Caco-2 (cell line): Measurements from ENCODE around the gene BARX2. TPM values are rescaled to one million over a fixed set of nuclear protein-coding genes. Genes with fewer than 3 reads are reported as not detected.

ENCODE experiments used
- BruUV-seq: library from RNA; stranded (reverse); fragments of 400-500 nt; replicated peaks from 2 replicates; lab custom pipeline; 2021; lab: Mats Ljungman, UMichigan
- CTCF ChIA-PET: fragments of 300-600 bp; sonication (Branson Sonifier 250); formaldehyde crosslinking; loops from one replicate; lab custom pipeline; 2022; ENCODE audit warnings: antibody characterized with exemption; lab: Charles Lee
- POLR2A ChIA-PET: fragments of 300-600 bp; sonication (Branson Sonifier 250); formaldehyde crosslinking; loops from one replicate; lab custom pipeline; 2022; ENCODE audit warnings: antibody characterized with exemption; lab: Charles Lee
- DNase-seq, 2 experiments: peaks; one replicate each; pipeline versions ENCODE4 v3.0.0 to v3.0.0-alpha.2; 2020 to 2022
- H3K27me3 ChIP-seq: replicated peaks from 2 replicates; pipeline ENCODE4 v1.6.0; 2011; ENCODE audit warnings: low read length; ENCODE audit not compliant: control insufficient read depth, insufficient read depth
- H3K36me3 ChIP-seq: 2 replicates; pipeline ENCODE4 v1.5.1; 2011; ENCODE audit warnings: low read length; ENCODE audit not compliant: control insufficient read depth, insufficient read depth
- H3K4me1 ChIP-seq: fragments of 250-450 bp; sonication (Bioruptor Pico); 2 replicates; pipeline ENCODE4 v1.5.1; 2020; ENCODE audit warnings: mild to moderate bottlenecking
- H3K4me3 ChIP-seq: 2 replicates; pipeline ENCODE4 v1.5.1; 2011; ENCODE audit warnings: low read depth, mild to moderate bottlenecking, control low read depth, low read length
- H3K9me3 ChIP-seq: fragments of 250-450 bp; sonication (Bioruptor Pico); 2 replicates; pipeline ENCODE4 v1.5.1; 2020; ENCODE audit warnings: mild to moderate bottlenecking, moderate library complexity
- H3K27ac Mint-ChIP-seq: one replicate; pipeline ENCODE4 v1.8.0; 2022; ENCODE audit warnings: mixed read lengths; ENCODE audit not compliant: unreplicated experiment
- H3K27me3 Mint-ChIP-seq: one replicate; pipeline ENCODE4 v1.8.0; 2022; ENCODE audit warnings: mixed read lengths; ENCODE audit not compliant: insufficient read depth, unreplicated experiment
- H3K36me3 Mint-ChIP-seq: one replicate; pipeline ENCODE4 v1.8.0; 2022; ENCODE audit warnings: mild to moderate bottlenecking, mixed read lengths; ENCODE audit not compliant: insufficient read depth, unreplicated experiment
- H3K4me1 Mint-ChIP-seq: one replicate; pipeline ENCODE4 v1.8.0; 2022; ENCODE audit warnings: low read depth, mixed read lengths; ENCODE audit not compliant: unreplicated experiment
- H3K4me3 Mint-ChIP-seq: one replicate; pipeline ENCODE4 v1.8.0; 2022; ENCODE audit warnings: mild to moderate bottlenecking, moderate library complexity, mixed read lengths; ENCODE audit not compliant: unreplicated experiment
- H3K9me3 Mint-ChIP-seq: one replicate; pipeline ENCODE4 v1.8.0; 2022; ENCODE audit warnings: mixed read lengths; ENCODE audit not compliant: unreplicated experiment
- CTCF ChIP-seq, 2 experiments: fragments of 200-600 bp in 1 of 2; IDR thresholded peaks; 1 replicate in 1 of 2; 2 replicates in 1 of 2; pipeline versions ENCODE4 v1.5.1 to v1.8.0; 2011 to 2022; ENCODE audit warnings: antibody characterized with exemption in 1 of 2, control low read depth in 1 of 2, inconsistent platforms in 1 of 2, low read depth in 1 of 2, low read length in 1 of 2, mild to moderate bottlenecking in 1 of 2, moderate library complexity in 1 of 2; ENCODE audit not compliant: insufficient read depth in 1 of 2, severe bottlenecking in 1 of 2, unreplicated experiment in 1 of 2
- intact Hi-C: fragments of 100-400 bp; cut with micrococcal nuclease; formaldehyde crosslinking; loops from one replicate; pipeline ENCODE4 v1.10.0; 2022; ENCODE audit not compliant: unreplicated experiment
- total RNA-seq: library from RNA; stranded (reverse); gene quantifications from 2 replicates; pipeline ENCODE4 v1.2.3, GENCODE V29; 2022

Gene BARX2
- total RNA-seq, 1 experiment from 2014 or later: 0.82 TPM

GRCh38 chr11:129348813-129349212 lies 26.8 kb upstream of the BARX2 start:
- TF ChIP-seq CTCF (IDR thresholded peaks at IDR 0.05; ENCODE audit: insufficient read depth in 1 of 2, low read depth in 1 of 2, low read length in 1 of 2, severe bottlenecking in 1 of 2, unreplicated experiment in 1 of 2): no peak
- intact Hi-C loops: no loop called here
- Mint-ChIP-seq H3K4me3 (no peak overlapping the region), H3K27ac (no peak overlapping the region), H3K9me3 (peaks cover 9% of the 10 kb centered on the region), H3K36me3 (no peaks in the 10 kb centered on the region), H3K27me3 (peaks cover 4% of the 10 kb centered on the region), H3K4me1 (no peaks in the 10 kb centered on the region)
- DNase-seq: no peak
- Histone ChIP-seq H3K27me3 (0 out of 2 replicates have a peak, but pooled peaks cover 1% of the 10 kb centered on the region), H3K4me1 (no peaks in the 10 kb centered on the region), H3K4me3 (no peak overlapping the region), H3K36me3 (no peaks in the 10 kb centered on the region), H3K9me3 (no peaks in the 10 kb centered on the region)
- CTCF ChIA-PET: no interaction called here
- POLR2A ChIA-PET: no interaction called here
- no TSS peak for BruUV-seq

- Mint-ChIP-seq H3K27ac (no peak overlapping the region), H3K4me3 (no peak overlapping the region), H3K9me3 (no peaks in the 10 kb centered on the region), H3K27me3 (peaks cover 12% of the 10 kb centered on the region), H3K4me1 (no peaks in the 10 kb centered on the region), H3K36me3 (no peaks in the 10 kb centered on the region)
- Histone ChIP-seq H3K27me3 (0 out of 2 replicates have a peak, but pooled peaks cover 3% of the 10 kb centered on the region), H3K9me3 (no peaks in the 10 kb centered on the region), H3K4me1 (no peaks in the 10 kb centered on the region), H3K36me3 (no peaks in the 10 kb centered on the region), H3K4me3 (no peak overlapping the region)
- ChIA-PET POLR2A (no interaction called here), CTCF (no interaction called here)
- TF ChIP-seq CTCF (IDR thresholded peaks at IDR 0.05; ENCODE audit: insufficient read depth in 1 of 2, low read depth in 1 of 2, low read length in 1 of 2, severe bottlenecking in 1 of 2, unreplicated experiment in 1 of 2): no peak
- intact Hi-C loops: no loop called here
- no peak for DNase-seq
- BruUV-seq: no TSS peak
Observed at GRCh38 chr11:129352676-129353075, 23.0 kb upstream of the BARX2 start.

GRCh38 chr11:129354691-129355090 lies 21.0 kb upstream of the BARX2 start:
- no peak overlapping the region for H3K4me3 Mint-ChIP-seq
- Histone ChIP-seq H3K36me3 (no peaks in the 10 kb centered on the region), H3K4me3 (no peak overlapping the region), H3K27me3 (0 out of 2 replicates have a peak, but pooled peaks cover 3% of the 10 kb centered on the region), H3K4me1 (no peaks in the 10 kb centered on the region), H3K9me3 (peaks cover 10% of the 10 kb centered on the region)
- CTCF ChIA-PET: interaction anchor here (0.9 kb wide), 1 partner anchor 396 kb away, joined by 4 read pairs; no protein-coding TSS in a partner anchor
- H3K4me1 Mint-ChIP-seq: no peaks in the 10 kb centered on the region
- TF ChIP-seq CTCF (IDR thresholded peaks at IDR 0.05; ENCODE audit: insufficient read depth in 1 of 2, low read depth in 1 of 2, low read length in 1 of 2, severe bottlenecking in 1 of 2, unreplicated experiment in 1 of 2): no peak
- no peaks in the 10 kb centered on the region for H3K36me3 Mint-ChIP-seq
- POLR2A ChIA-PET: no interaction called here
- DNase-seq: no peak
- no TSS peak for BruUV-seq
- no peak overlapping the region for H3K27ac Mint-ChIP-seq
- H3K27me3 Mint-ChIP-seq: peaks cover 16% of the 10 kb centered on the region
- intact Hi-C loops: no loop called here
- H3K9me3 Mint-ChIP-seq: peaks cover 7% of the 10 kb centered on the region
